ENCODE results near the gene STPG2.

DNA sequence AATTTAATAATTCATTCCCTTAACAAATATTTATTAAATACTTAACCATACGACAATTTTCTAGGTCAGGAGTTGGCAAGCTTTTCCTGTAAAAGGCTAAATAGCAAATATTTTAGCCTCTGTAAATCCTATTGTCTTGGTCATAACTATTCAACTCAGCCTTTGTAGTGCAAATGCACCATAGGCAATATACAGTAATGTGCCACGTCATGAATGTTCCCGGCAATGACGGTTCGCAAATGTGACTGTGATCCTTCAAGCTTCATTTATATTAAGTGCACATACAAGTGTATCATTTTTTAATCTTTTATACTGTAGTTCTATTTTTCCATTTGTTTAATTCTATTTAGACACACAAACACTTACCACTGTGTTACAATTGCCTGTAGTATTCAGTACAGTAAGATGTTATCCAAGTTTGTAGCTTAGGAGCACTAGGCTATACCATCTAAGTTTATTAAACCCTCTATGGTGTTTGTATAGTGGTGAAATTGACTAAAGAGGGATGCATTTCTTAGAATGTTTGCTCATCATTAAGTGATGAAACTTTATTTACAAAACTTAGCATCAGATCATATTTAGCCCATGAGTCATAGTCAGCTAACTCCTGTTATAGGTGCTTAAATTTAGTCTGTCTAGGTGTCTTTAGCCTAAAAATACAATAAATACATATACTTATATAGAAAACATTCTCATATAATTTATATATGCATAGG lies 553.6 kb downstream of the STPG2 start:
- TF ChIP-seq, protein P1, sequence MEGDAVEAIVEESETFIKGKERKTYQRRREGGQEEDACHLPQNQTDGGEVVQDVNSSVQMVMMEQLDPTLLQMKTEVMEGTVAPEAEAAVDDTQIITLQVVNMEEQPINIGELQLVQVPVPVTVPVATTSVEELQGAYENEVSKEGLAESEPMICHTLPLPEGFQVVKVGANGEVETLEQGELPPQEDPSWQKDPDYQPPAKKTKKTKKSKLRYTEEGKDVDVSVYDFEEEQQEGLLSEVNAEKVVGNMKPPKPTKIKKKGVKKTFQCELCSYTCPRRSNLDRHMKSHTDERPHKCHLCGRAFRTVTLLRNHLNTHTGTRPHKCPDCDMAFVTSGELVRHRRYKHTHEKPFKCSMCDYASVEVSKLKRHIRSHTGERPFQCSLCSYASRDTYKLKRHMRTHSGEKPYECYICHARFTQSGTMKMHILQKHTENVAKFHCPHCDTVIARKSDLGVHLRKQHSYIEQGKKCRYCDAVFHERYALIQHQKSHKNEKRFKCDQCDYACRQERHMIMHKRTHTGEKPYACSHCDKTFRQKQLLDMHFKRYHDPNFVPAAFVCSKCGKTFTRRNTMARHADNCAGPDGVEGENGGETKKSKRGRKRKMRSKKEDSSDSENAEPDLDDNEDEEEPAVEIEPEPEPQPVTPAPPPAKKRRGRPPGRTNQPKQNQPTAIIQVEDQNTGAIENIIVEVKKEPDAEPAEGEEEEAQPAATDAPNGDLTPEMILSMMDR (IDR thresholded peaks at IDR 0.05): no peak
- TF ChIP-seq POLR2A (IDR thresholded peaks at IDR 0.05): no peak
